ENCODE data around the gene ZBED4.

DNA sequence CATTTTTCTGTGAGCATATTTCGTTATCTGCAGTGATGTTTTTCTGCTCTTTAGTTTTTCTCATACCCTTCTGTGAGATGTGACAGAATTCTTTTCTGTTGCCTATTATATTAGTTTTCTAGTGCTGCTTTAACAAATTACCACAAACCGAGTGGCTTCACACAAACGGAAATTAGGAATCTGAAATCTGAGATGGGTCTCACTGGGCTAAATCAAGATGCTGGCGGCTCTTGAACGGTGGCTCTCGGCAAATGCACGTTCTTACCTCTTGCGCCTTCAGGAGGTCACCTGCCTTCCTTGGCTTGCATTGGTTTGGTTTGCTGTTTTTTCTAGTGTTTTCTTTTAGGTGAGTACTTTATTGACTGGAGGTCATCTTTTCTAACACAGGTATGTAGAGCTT, 13.0 kb downstream of the ZBED4 start:
- TF ChIP-seq, protein P1, sequence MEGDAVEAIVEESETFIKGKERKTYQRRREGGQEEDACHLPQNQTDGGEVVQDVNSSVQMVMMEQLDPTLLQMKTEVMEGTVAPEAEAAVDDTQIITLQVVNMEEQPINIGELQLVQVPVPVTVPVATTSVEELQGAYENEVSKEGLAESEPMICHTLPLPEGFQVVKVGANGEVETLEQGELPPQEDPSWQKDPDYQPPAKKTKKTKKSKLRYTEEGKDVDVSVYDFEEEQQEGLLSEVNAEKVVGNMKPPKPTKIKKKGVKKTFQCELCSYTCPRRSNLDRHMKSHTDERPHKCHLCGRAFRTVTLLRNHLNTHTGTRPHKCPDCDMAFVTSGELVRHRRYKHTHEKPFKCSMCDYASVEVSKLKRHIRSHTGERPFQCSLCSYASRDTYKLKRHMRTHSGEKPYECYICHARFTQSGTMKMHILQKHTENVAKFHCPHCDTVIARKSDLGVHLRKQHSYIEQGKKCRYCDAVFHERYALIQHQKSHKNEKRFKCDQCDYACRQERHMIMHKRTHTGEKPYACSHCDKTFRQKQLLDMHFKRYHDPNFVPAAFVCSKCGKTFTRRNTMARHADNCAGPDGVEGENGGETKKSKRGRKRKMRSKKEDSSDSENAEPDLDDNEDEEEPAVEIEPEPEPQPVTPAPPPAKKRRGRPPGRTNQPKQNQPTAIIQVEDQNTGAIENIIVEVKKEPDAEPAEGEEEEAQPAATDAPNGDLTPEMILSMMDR (CRISPR knock-in tag; IDR thresholded peaks at IDR 0.05): no peak
- no peak for TF ChIP-seq NFIC (IDR thresholded peaks at IDR 0.05; ENCODE audit: low read length)

All from HepG2 (cell line).